K562 (cell line): Measurements from ENCODE around the gene VAPB. TPM values are rescaled to one million over a fixed set of nuclear protein-coding genes. Genes with fewer than 3 reads are reported as not detected.

Experiments used
- ATAC-seq: fragments of 200-7000 bp; cut with Tn5 transposase; 3 replicates; pipeline ENCODE4 v1.9.1; 2020; ENCODE audit warnings: moderate library complexity
- BruUV-seq: library from RNA; stranded (reverse); fragments of 400-500 nt; replicated peaks from 2 replicates; lab custom pipeline; 2021; lab: Mats Ljungman, UMichigan
- CTCF ChIA-PET: fragments of 300-600 bp; formaldehyde crosslinking; extraction: SDS; loops from one replicate; lab custom pipeline; 2021; ENCODE audit warnings: low intra/inter-chr PET ratio; lab: Yijun Ruan, JAX
- POLR2A ChIA-PET: fragments of 300-600, 350-650 bp; sonication (Branson Sonifier 250); formaldehyde crosslinking; extraction: SDS; loops from one replicate; lab custom pipeline; 2021; ENCODE audit warnings: antibody characterized with exemption, inconsistent platforms; lab: Yijun Ruan, JAX
- DNase-seq, 4 experiments: peaks; one replicate each; pipeline versions ENCODE4 v3.0.0 to v3.0.0-alpha.2; 2011 to 2018; ENCODE audit warnings: low spot score in 3 of 4, mixed read lengths in 3 of 4; ENCODE audit errors: extremely low read depth in 1 of 4
- FAIRE-seq: peaks from 2 replicates; lab custom pipeline; 2011; peaks lifted over from hg19 to GRCh38; lab: Jason Lieb, UNC
- H2AFZ ChIP-seq: 2 replicates; pipeline ENCODE4 v1.6.0; 2011; ENCODE audit warnings: low read depth, low read length, control low read depth, inconsistent platforms
- H3K27ac ChIP-seq: fragments of 200-600 bp; 3 replicates; pipeline ENCODE4 v1.8.0; 2011; ENCODE audit warnings: low read depth, mild to moderate bottlenecking, control low read depth, inconsistent platforms, low read length, moderate library complexity, mixed read lengths; ENCODE audit errors: extremely low read depth
- H3K27me3 ChIP-seq, 2 experiments: fragments of 300-600 bp in 1 of 2; 2 replicates in 1 of 2; 3 replicates in 1 of 2; pipeline versions ENCODE4 v1.6.0 to v1.8.0; 2011; ENCODE audit warnings: inconsistent platforms in 2 of 2, low read length in 2 of 2, mild to moderate bottlenecking in 1 of 2, mixed read lengths in 1 of 2, moderate library complexity in 1 of 2; ENCODE audit not compliant: control insufficient read depth in 2 of 2, insufficient read depth in 2 of 2
- H3K36me3 ChIP-seq: fragments of 300-600 bp; 3 replicates; pipeline ENCODE4 v1.8.0; 2011; ENCODE audit warnings: mild to moderate bottlenecking, low read length, inconsistent platforms; ENCODE audit not compliant: control insufficient read depth, insufficient read depth
- H3K4me1 ChIP-seq, 2 experiments: fragments of 200-600 bp in 1 of 2; replicated peaks in 1 of 2; 2 replicates in 1 of 2; 3 replicates in 1 of 2; pipeline versions ENCODE4 v1.5.1 to v1.8.0; 2011; ENCODE audit warnings: inconsistent platforms in 2 of 2, low read length in 2 of 2, mild to moderate bottlenecking in 1 of 2, mixed read lengths in 1 of 2, moderate library complexity in 1 of 2; ENCODE audit not compliant: control insufficient read depth in 2 of 2, insufficient read depth in 2 of 2
- H3K4me2 ChIP-seq: 2 replicates; pipeline ENCODE4 v1.6.1; 2011; ENCODE audit warnings: low read length, control low read depth, inconsistent platforms, mixed read lengths; ENCODE audit not compliant: insufficient read depth
- H3K4me3 ChIP-seq: fragments of 200-600 bp; sonication (generic), shearing (Covaris generic); 2 replicates; pipeline ENCODE4 v1.5.1; 2016; ENCODE audit warnings: control low read depth, inconsistent platforms
- H3K79me2 ChIP-seq: fragments of 200-600 bp; 3 replicates; pipeline ENCODE4 v1.8.0; 2011; ENCODE audit warnings: low read length, inconsistent platforms; ENCODE audit not compliant: control insufficient read depth, insufficient read depth
- H3K9ac ChIP-seq, 2 experiments: 2 replicates each; pipeline versions ENCODE4 v1.6.0 to v1.6.1; 2011; ENCODE audit warnings: low read depth in 2 of 2, low read length in 2 of 2, control low read depth in 1 of 2, inconsistent platforms in 1 of 2, mild to moderate bottlenecking in 1 of 2, mixed read lengths in 1 of 2; ENCODE audit not compliant: insufficient read depth in 1 of 2
- H3K9me1 ChIP-seq: one replicate; pipeline ENCODE4 v1.6.0; 2011; ENCODE audit warnings: inconsistent platforms, mild to moderate bottlenecking, low read length, moderate library complexity; ENCODE audit not compliant: control insufficient read depth, insufficient read depth
- H3K9me3 ChIP-seq: replicated peaks from 2 replicates; pipeline ENCODE4 v1.5.1; 2011; ENCODE audit warnings: low read depth, low read length, inconsistent platforms; ENCODE audit not compliant: control insufficient read depth, insufficient read depth
- H4K20me1 ChIP-seq: replicated peaks from 2 replicates; pipeline ENCODE4 v1.6.1; 2011; ENCODE audit warnings: low read length, inconsistent platforms, mixed read lengths; ENCODE audit not compliant: control insufficient read depth, insufficient read depth
- CEBPZ ChIP-seq: fragments of 150-350 bp; IDR thresholded peaks from 2 replicates; pipeline ENCODE4 v1.6.1; 2014; ENCODE audit warnings: low read depth, mild to moderate bottlenecking, low read length, borderline replicate concordance
- COPS2 ChIP-seq: fragments of 450-650 bp; conservative IDR thresholded peaks from 2 replicates; pipeline ENCODE4 v1.6.1; 2016; ENCODE audit warnings: mild to moderate bottlenecking, moderate library complexity
- FOXP4 ChIP-seq: sonication (generic); formaldehyde crosslinking; IDR thresholded peaks from 2 replicates; pipeline ENCODE4 v1.8.0; 2022; ENCODE audit warnings: mild to moderate bottlenecking, missing genetic modification reagents, borderline replicate concordance
- GTF2F1 ChIP-seq: IDR thresholded peaks from 2 replicates; pipeline ENCODE4 v1.6.1; 2011; ENCODE audit warnings: low read depth, low read length, improper control_type of control experiment
- IRF2 ChIP-seq: sonication (generic); formaldehyde crosslinking; IDR thresholded peaks from 2 replicates; pipeline ENCODE4 v1.8.1; 2022; ENCODE audit warnings: mild to moderate bottlenecking, missing genetic modification reagents
- POLR2A ChIP-seq: fragments of 450-650 bp; conservative IDR thresholded peaks from 2 replicates; pipeline ENCODE4 v1.6.1; 2016
- RB1 ChIP-seq: fragments of 450-650 bp; IDR thresholded peaks from 2 replicates; pipeline ENCODE4 v1.6.1; 2017; ENCODE audit warnings: low read depth, mild to moderate bottlenecking
- ZBED1 ChIP-seq: IDR thresholded peaks from 2 replicates; pipeline ENCODE4 v1.6.1; 2014
- ZBTB26 ChIP-seq: fragments of 450-650 bp; formaldehyde crosslinking; IDR thresholded peaks from 2 replicates; pipeline ENCODE4 v1.4.0; 2022; ENCODE audit warnings: missing genetic modification characterization
- ZKSCAN3 ChIP-seq: fragments of 250-450 bp; sonication (Bioruptor Pico); IDR thresholded peaks from 2 replicates; pipeline ENCODE4 v1.4.0; 2020
- WGBS: fragments of 100-300 bp; shearing (Covaris generic); methylation state at CpG from one replicate; pipeline ENCODE4 v1.1.6; 2016; ENCODE audit warnings: low coverage, mixed read lengths; ENCODE audit not compliant: insufficient coverage; ENCODE audit errors: missing lambda C conversion rate; 5-methylcytosine and 5-hydroxymethylcytosine counted together
- in situ Hi-C: fragments of 300-500 bp; cut with MboI; formaldehyde crosslinking; loops from 4 replicates; pipeline ENCODE4 v1.15.0; 2018; ENCODE audit warnings: inconsistent platforms, mixed read lengths
- intact Hi-C: fragments of 100-400 bp; cut with micrococcal nuclease; formaldehyde crosslinking; loops from 2 replicates; pipeline ENCODE4 v1.14.2; 2022
- polyA plus RNA-seq, 8 experiments: library from polyadenylated mRNA; depleted of rRNA in 4 of 8; stranded (reverse) in 5 of 8; unstranded in 3 of 8; fragments of >200 nt; fragmentation: Nextera tagmentation in 2 of 8; fragmentation: Illumina TruSeq in 1 of 8; extraction: Ambion mirVana in 2 of 8; extraction: Trizol in 1 of 8; gene quantifications; 2 replicates each; pipeline versions ENCODE4 v1.2.1 to v1.2.3, GENCODE V29; 2011 to 2014; ENCODE audit warnings: inconsistent platforms in 1 of 8, missing spikeins in 1 of 8
- total RNA-seq, 7 experiments: library from RNA; depleted of rRNA in 6 of 7; stranded (reverse); fragments of >200 nt in 6 of 7; fragmentation: Illumina TruSeq in 2 of 7; extraction: Trizol in 2 of 7; gene quantifications; 2 replicates each; pipeline versions ENCODE4 v1.2.1 to v1.2.3, GENCODE V29; 2011 to 2021; ENCODE audit warnings: low replicate concordance in 1 of 7

Gene VAPB
- total and polyA plus RNA-seq, 9 of the 15 experiments (the other 6 are each of a cell fraction or from before 2014, with no cell fraction given): 3.4 to 51.0 (median 27.9) TPM

- Histone ChIP-seq H3K4me2 (no peak overlapping the region), H3K9me3 (0 out of 2 replicates have a peak, but pooled peaks cover 2% of the 10 kb centered on the region), H3K27ac (no peak overlapping the region), H3K9ac (no peak overlapping the region), H2AFZ (no peak overlapping the region), H3K27me3 (peaks cover 8 to 24% of the 10 kb centered on the region in 2 experiments; a peak in 4 of 5 replicates), H3K79me2 (no peaks in the 10 kb centered on the region), H3K9me1 (no peaks in the 10 kb centered on the region), H3K4me1 (peaks cover 3 to 4% of the 10 kb centered on the region in 2 experiments; a peak in 3 of 5 replicates), H3K36me3 (no peaks in the 10 kb centered on the region), H3K4me3 (no peak overlapping the region), H4K20me1 (no peaks in the 10 kb centered on the region)
- FAIRE-seq (no peak), ATAC-seq (no peak), DNase-seq (no peak)
- 9% methylated on average over 16 of the region's 16 CpGs for WGBS
- no peak for TF ChIP-seq RB1
- TF ChIP-seq GTF2F1: no peak
- no peak for TF ChIP-seq COPS2
- no peak for TF ChIP-seq CEBPZ
- TF ChIP-seq ZKSCAN3 (CRISPR knock-in tag): no peak
- TF ChIP-seq POLR2A: no peak
- no peak for TF ChIP-seq FOXP4 (CRISPR knock-in tag)
- TF ChIP-seq ZBTB26 (CRISPR knock-in tag): no peak
- no peak for TF ChIP-seq ZBED1
- TF ChIP-seq IRF2 (CRISPR knock-in tag): no peak
- CTCF ChIA-PET: interaction anchor here (1.4 kb wide), 1 partner anchor 358 kb away, joined by 8 read pairs; no protein-coding TSS in a partner anchor
- intact Hi-C loops (loop anchor here (2.0 kb wide), 2 partner anchors 170 to 358 kb away; partner anchors contain the start of gene STX16), in situ Hi-C loops (loop anchor here (10.0 kb wide), 1 partner anchor 374 kb away; the partner anchor contains the start of genes GNAS and GNAS-AS1)
- POLR2A ChIA-PET: interaction anchor here (0.8 to 1.3 kb wide), 5 partner anchors 9 to 359 kb away, joined by 3 to 4 read pairs (median 3); no protein-coding TSS in a partner anchor
- BruUV-seq: no TSS peak
Observed at GRCh38 chr20:58480551-58481336, 91.7 kb downstream of the VAPB start.
